ENCODE results near the gene GABARAPL2.
"Not testable (repeated sequence)": the region's sequence is repeated elsewhere in the genome, so short reads cannot be mapped to it uniquely, and the experiment has no call there.

DNA sequence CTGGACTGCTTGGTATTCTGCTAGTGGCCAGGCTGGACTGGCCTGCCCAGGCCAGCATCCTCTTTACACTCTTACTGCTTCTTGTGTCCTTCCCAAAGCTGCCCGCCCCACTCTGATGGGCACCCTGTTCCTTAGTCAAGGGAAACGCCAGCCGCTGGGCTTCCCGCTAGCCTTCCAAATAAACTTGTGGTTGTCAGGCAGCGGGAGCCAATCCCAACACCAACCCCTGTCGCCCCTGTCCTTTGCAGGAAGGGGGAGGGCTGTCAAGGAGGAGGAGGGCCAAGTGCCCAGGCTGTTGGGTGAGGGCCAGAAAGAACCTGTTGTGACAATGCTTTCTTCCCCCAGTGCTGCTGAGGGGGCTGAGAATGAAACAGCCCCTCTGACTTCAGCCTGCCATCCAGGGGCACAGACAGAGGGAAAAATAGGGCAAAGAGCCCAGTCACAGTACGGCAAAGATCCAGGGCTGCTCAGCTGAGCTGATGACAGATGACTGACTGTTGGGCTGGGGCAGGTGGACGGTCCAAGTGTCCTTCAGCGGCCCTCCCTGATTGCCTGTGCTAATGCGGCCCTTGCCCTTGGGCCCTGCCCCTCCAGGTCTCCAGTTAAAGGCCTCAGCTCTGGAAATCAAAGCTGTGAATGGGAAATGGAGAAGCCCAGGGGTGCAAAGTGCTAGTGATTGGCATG lies 27.2 kb upstream of the GABARAPL2 start:
- TF ChIP-seq MYC (IDR thresholded peaks at IDR 0.05; ENCODE audit: borderline replicate concordance, low read length); CBX8 (IDR thresholded peaks at IDR 0.05); KDM1A (IDR thresholded peaks at IDR 0.05; ENCODE audit: low read depth); EP300 (IDR thresholded peaks at IDR 0.05): not testable (repeated sequence)
- TF ChIP-seq, protein P1, sequence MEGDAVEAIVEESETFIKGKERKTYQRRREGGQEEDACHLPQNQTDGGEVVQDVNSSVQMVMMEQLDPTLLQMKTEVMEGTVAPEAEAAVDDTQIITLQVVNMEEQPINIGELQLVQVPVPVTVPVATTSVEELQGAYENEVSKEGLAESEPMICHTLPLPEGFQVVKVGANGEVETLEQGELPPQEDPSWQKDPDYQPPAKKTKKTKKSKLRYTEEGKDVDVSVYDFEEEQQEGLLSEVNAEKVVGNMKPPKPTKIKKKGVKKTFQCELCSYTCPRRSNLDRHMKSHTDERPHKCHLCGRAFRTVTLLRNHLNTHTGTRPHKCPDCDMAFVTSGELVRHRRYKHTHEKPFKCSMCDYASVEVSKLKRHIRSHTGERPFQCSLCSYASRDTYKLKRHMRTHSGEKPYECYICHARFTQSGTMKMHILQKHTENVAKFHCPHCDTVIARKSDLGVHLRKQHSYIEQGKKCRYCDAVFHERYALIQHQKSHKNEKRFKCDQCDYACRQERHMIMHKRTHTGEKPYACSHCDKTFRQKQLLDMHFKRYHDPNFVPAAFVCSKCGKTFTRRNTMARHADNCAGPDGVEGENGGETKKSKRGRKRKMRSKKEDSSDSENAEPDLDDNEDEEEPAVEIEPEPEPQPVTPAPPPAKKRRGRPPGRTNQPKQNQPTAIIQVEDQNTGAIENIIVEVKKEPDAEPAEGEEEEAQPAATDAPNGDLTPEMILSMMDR (IDR thresholded peaks at IDR 0.05), result not testable (repeated sequence)
- TF ChIP-seq, protein P2, sequence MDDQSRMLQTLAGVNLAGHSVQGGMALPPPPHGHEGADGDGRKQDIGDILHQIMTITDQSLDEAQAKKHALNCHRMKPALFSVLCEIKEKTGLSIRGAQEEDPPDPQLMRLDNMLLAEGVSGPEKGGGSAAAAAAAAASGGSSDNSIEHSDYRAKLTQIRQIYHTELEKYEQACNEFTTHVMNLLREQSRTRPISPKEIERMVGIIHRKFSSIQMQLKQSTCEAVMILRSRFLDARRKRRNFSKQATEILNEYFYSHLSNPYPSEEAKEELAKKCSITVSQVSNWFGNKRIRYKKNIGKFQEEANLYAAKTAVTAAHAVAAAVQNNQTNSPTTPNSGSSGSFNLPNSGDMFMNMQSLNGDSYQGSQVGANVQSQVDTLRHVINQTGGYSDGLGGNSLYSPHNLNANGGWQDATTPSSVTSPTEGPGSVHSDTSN (IDR thresholded peaks at IDR 0.05), result not testable (repeated sequence)
